DND-41 (cell line): Measurements from ENCODE around the gene EPS8L3.

ENCODE experiments used
- ATAC-seq: fragments of 200-7000 bp; cut with Tn5 transposase; 3 replicates; pipeline ENCODE4 v1.9.1; 2021; ENCODE audit warnings: low read depth; ENCODE audit not compliant: insufficient read depth
- DNase-seq: peaks from one replicate; pipeline ENCODE4 v3.0.0-alpha.2; 2020
- H2AFZ ChIP-seq: 2 replicates; pipeline ENCODE4 v1.6.0; 2012; ENCODE audit warnings: low read depth, low read length
- H3K27ac ChIP-seq: 2 replicates; pipeline ENCODE4 v1.5.1; 2012; ENCODE audit warnings: low read length, inconsistent platforms
- H3K27me3 ChIP-seq: fragments of 200-600 bp; sonication (generic); 2 replicates; pipeline ENCODE4 v1.6.0; 2012; ENCODE audit warnings: low read length, mild to moderate bottlenecking, inconsistent platforms; ENCODE audit not compliant: insufficient read depth, poor library complexity
- H3K36me3 ChIP-seq: 2 replicates; pipeline ENCODE4 v1.5.1; 2012; ENCODE audit warnings: low read length, inconsistent platforms; ENCODE audit not compliant: insufficient read depth
- H3K4me1 ChIP-seq: 2 replicates; pipeline ENCODE4 v1.5.1; 2012; ENCODE audit warnings: mild to moderate bottlenecking, low read length; ENCODE audit not compliant: insufficient read depth
- H3K4me2 ChIP-seq: 2 replicates; pipeline ENCODE4 v1.6.0; 2012; ENCODE audit warnings: mild to moderate bottlenecking, moderate library complexity, low read length, inconsistent platforms; ENCODE audit not compliant: insufficient read depth
- H3K4me3 ChIP-seq, 2 experiments: fragments of 200-600 bp in 1 of 2; shearing (Covaris generic) in 1 of 2; 2 replicates each; pipeline ENCODE4 v1.5.1; 2012 to 2016; ENCODE audit warnings: inconsistent platforms in 2 of 2, low read length in 2 of 2, mild to moderate bottlenecking in 2 of 2, low read depth in 1 of 2, moderate library complexity in 1 of 2
- H3K79me2 ChIP-seq: 2 replicates; pipeline ENCODE4 v1.6.0; 2012; ENCODE audit warnings: low read length, inconsistent platforms; ENCODE audit not compliant: insufficient read depth
- H3K9ac ChIP-seq: 2 replicates; pipeline ENCODE4 v1.6.0; 2012; ENCODE audit warnings: low read depth, mild to moderate bottlenecking, inconsistent platforms, low read length, moderate library complexity
- H3K9me3 ChIP-seq: 2 replicates; pipeline ENCODE4 v1.5.1; 2012; ENCODE audit warnings: low read length, moderate library complexity, mild to moderate bottlenecking, inconsistent platforms; ENCODE audit not compliant: insufficient read depth, severe bottlenecking
- H4K20me1 ChIP-seq: 2 replicates; pipeline ENCODE4 v1.6.0; 2012; ENCODE audit warnings: low read length; ENCODE audit not compliant: insufficient read depth
- CTCF ChIP-seq: IDR thresholded peaks from 2 replicates; pipeline ENCODE4 v1.5.1; 2012; ENCODE audit warnings: borderline replicate concordance, low read length, moderate library complexity, mild to moderate bottlenecking; ENCODE audit not compliant: poor library complexity, severe bottlenecking; ENCODE audit errors: extremely low read depth
- EZH2 ChIP-seq: IDR thresholded peaks from 3 replicates; pipeline ENCODE4 v1.6.1; 2012; ENCODE audit warnings: borderline replicate concordance, low read depth, mild to moderate bottlenecking, moderate library complexity, low read length, inconsistent platforms; ENCODE audit not compliant: severe bottlenecking

EPS8L3 gene

GRCh38 chr1:109807822-109808680 lies 44.3 kb upstream of the EPS8L3 start:
- H2AFZ ChIP-seq: no peak overlapping the region
- TF ChIP-seq CTCF (no peak), EZH2 (no peak)
- H4K20me1 ChIP-seq: no peaks in the 10 kb centered on the region
- H3K4me3 ChIP-seq: no peak overlapping the region
- ATAC-seq: no peak
- H3K9me3 ChIP-seq: no peaks in the 10 kb centered on the region
- no peaks in the 10 kb centered on the region for H3K27me3 ChIP-seq
- peak overlapping the region; percentile 94 for H3K27ac ChIP-seq
- no peaks in the 10 kb centered on the region for H3K79me2 ChIP-seq
- DNase-seq: no peak
- no peak overlapping the region for H3K4me2 ChIP-seq
- H3K36me3 ChIP-seq: no peaks in the 10 kb centered on the region
- peak overlapping the region; percentile 53 for H3K9ac ChIP-seq
- H3K4me1 ChIP-seq: peaks cover 66% of the 10 kb centered on the region

- Histone ChIP-seq H3K9me3 (no peaks in the 10 kb centered on the region), H3K27ac (peak overlapping the region; percentile 94), H4K20me1 (no peaks in the 10 kb centered on the region), H3K79me2 (no peaks in the 10 kb centered on the region), H3K4me3 (no peak overlapping the region), H3K4me1 (peaks cover 72% of the 10 kb centered on the region), H3K27me3 (no peaks in the 10 kb centered on the region), H3K36me3 (no peaks in the 10 kb centered on the region), H3K9ac (peak overlapping the region; percentile 53), H2AFZ (no peak overlapping the region), H3K4me2 (no peak overlapping the region)
- DNase-seq (peak; percentile 74), ATAC-seq (peak; percentile 16)
- no peak for TF ChIP-seq CTCF
Measured at GRCh38 chr1:109807402-109807801, 43.7 kb upstream of the EPS8L3 start.

- DNase-seq (peak; percentile 56), ATAC-seq (no peak)
- Histone ChIP-seq H3K4me2 (peak overlapping the region; percentile 25), H3K27ac (peak overlapping the region; percentile 94), H3K4me3 (no peak overlapping the region; a peak in 1 of 4 replicates), H3K9me3 (no peaks in the 10 kb centered on the region), H3K27me3 (no peaks in the 10 kb centered on the region), H3K4me1 (peaks cover 73% of the 10 kb centered on the region), H2AFZ (no peak overlapping the region), H3K9ac (peak overlapping the region; percentile 53), H3K36me3 (no peaks in the 10 kb centered on the region), H3K79me2 (no peaks in the 10 kb centered on the region), H4K20me1 (no peaks in the 10 kb centered on the region)
- peak; percentile 23 for TF ChIP-seq CTCF
- no peak for TF ChIP-seq EZH2
Measured at GRCh38 chr1:109806733-109807400, 43.1 kb upstream of the EPS8L3 start.
